DOHH2 (cell line): ENCODE data around the gene BCAS1.

Experiments used
- H3F3A ChIP-seq: fragments of 200-600 bp; sonication (generic), shearing (Covaris generic); 2 replicates; pipeline ENCODE4 v1.6.0; 2016; ENCODE audit warnings: antibody characterized with exemption, mild to moderate bottlenecking; ENCODE audit not compliant: control insufficient read depth, insufficient read depth
- H3K27ac ChIP-seq: fragments of 200-600 bp; sonication (generic); 2 replicates; pipeline ENCODE4 v1.5.1; 2014; ENCODE audit warnings: low read depth, mild to moderate bottlenecking, low read length, moderate library complexity
- H3K27me3 ChIP-seq: fragments of 200-600 bp; sonication (generic); 2 replicates; pipeline ENCODE4 v1.6.1; 2014; ENCODE audit warnings: mild to moderate bottlenecking, low read length, mixed read lengths; ENCODE audit not compliant: control insufficient read depth
- H3K36me3 ChIP-seq: fragments of 200-600 bp; sonication (generic); 2 replicates; pipeline ENCODE4 v1.6.1; 2014; ENCODE audit warnings: mild to moderate bottlenecking, low read length, moderate library complexity, mixed read lengths; ENCODE audit not compliant: control insufficient read depth
- H3K4me1 ChIP-seq: fragments of 200-600 bp; sonication (generic); 2 replicates; pipeline ENCODE4 v1.6.1; 2014; ENCODE audit warnings: mild to moderate bottlenecking, low read length, mixed read lengths; ENCODE audit not compliant: control insufficient read depth
- H3K4me2 ChIP-seq: fragments of 200-600 bp; sonication (generic); 2 replicates; pipeline ENCODE4 v1.6.0; 2014; ENCODE audit warnings: mild to moderate bottlenecking, low read length, moderate library complexity
- H3K4me3 ChIP-seq: fragments of 200-600 bp; sonication (generic); 2 replicates; pipeline ENCODE4 v1.5.1; 2014; ENCODE audit warnings: mild to moderate bottlenecking, low read length, mixed read lengths
- H3K79me2 ChIP-seq: fragments of 200-600 bp; sonication (generic); 2 replicates; pipeline ENCODE4 v1.6.1; 2014; ENCODE audit warnings: mild to moderate bottlenecking, low read length, mixed read lengths; ENCODE audit not compliant: control insufficient read depth
- H3K9me2 ChIP-seq: fragments of 200-600 bp; sonication (generic); replicated peaks from 2 replicates; pipeline ENCODE4 v1.6.1; 2014; ENCODE audit warnings: mild to moderate bottlenecking, low read length, mixed read lengths; ENCODE audit not compliant: control insufficient read depth
- H3K9me3 ChIP-seq: fragments of 200-600 bp; sonication (generic); 2 replicates; pipeline ENCODE4 v1.6.1; 2014; ENCODE audit warnings: antibody characterized with exemption, low read length, mixed read lengths; ENCODE audit not compliant: control insufficient read depth, insufficient read depth
- H4K20me1 ChIP-seq: fragments of 200-600 bp; sonication (generic); 2 replicates; pipeline ENCODE4 v1.6.0; 2014; ENCODE audit warnings: low read depth, mild to moderate bottlenecking, antibody characterized with exemption, low read length, moderate library complexity; ENCODE audit not compliant: control insufficient read depth, insufficient read depth
- CTCF ChIP-seq: fragments of 200-600 bp; sonication (generic); IDR thresholded peaks from one replicate; pipeline ENCODE4 v1.5.1; 2014; ENCODE audit warnings: antibody characterized with exemption, mild to moderate bottlenecking, low read depth, low read length; ENCODE audit not compliant: poor library complexity, severe bottlenecking
- EZH2phosphoT487 ChIP-seq: fragments of 200-600 bp; sonication (generic); IDR thresholded peaks from 2 replicates; pipeline ENCODE4 v1.6.1; 2017; ENCODE audit warnings: borderline replicate concordance, mild to moderate bottlenecking, antibody characterized with exemption, low read length, moderate library complexity, mixed read lengths

Gene BCAS1

GRCh38 chr20:54110457-54110856 is 40.1 kb upstream of the BCAS1 start:
- no peaks in the 10 kb centered on the region for H3F3A ChIP-seq
- peaks cover 6% of the 10 kb centered on the region; the same call in 1 of the 2 replicates for H3K27me3 ChIP-seq
- no peaks in the 10 kb centered on the region for H3K4me1 ChIP-seq
- TF ChIP-seq EZH2phosphoT487, result no peak
- no peak for TF ChIP-seq CTCF
- no peaks in the 10 kb centered on the region for H3K79me2 ChIP-seq
- H3K9me3 ChIP-seq, result no peaks in the 10 kb centered on the region
- no peak overlapping the region for H3K4me3 ChIP-seq
- no peaks in the 10 kb centered on the region for H3K9me2 ChIP-seq
- H3K27ac ChIP-seq, result no peak overlapping the region
- no peak overlapping the region for H3K4me2 ChIP-seq
- H4K20me1 ChIP-seq, result no peaks in the 10 kb centered on the region
- H3K36me3 ChIP-seq, result no peaks in the 10 kb centered on the region

- Histone ChIP-seq H3K27ac (no peak overlapping the region), H3K36me3 (no peaks in the 10 kb centered on the region), H3K4me1 (no peaks in the 10 kb centered on the region), H3K27me3 (peaks cover 10% of the 10 kb centered on the region; the same call in 1 of the 2 replicates), H3F3A (no peaks in the 10 kb centered on the region), H3K9me2 (no peaks in the 10 kb centered on the region), H3K9me3 (no peaks in the 10 kb centered on the region), H3K4me2 (no peak overlapping the region), H4K20me1 (no peaks in the 10 kb centered on the region), H3K4me3 (no peak overlapping the region), H3K79me2 (no peaks in the 10 kb centered on the region)
- no peak for TF ChIP-seq EZH2phosphoT487
- TF ChIP-seq CTCF, result no peak
Observed at GRCh38 chr20:54110041-54110440, 39.6 kb upstream of the BCAS1 start.

GRCh38 chr20:54108817-54109216 is 38.4 kb upstream of the BCAS1 start:
- Histone ChIP-seq H3F3A (no peaks in the 10 kb centered on the region), H3K9me3 (no peaks in the 10 kb centered on the region), H3K9me2 (no peaks in the 10 kb centered on the region), H3K4me3 (no peak overlapping the region), H3K4me1 (no peaks in the 10 kb centered on the region), H3K27me3 (peaks cover 17% of the 10 kb centered on the region), H3K27ac (no peak overlapping the region), H3K36me3 (no peaks in the 10 kb centered on the region), H3K4me2 (no peak overlapping the region), H3K79me2 (no peaks in the 10 kb centered on the region), H4K20me1 (no peaks in the 10 kb centered on the region)
- TF ChIP-seq EZH2phosphoT487, result no peak
- no peak for TF ChIP-seq CTCF

- Histone ChIP-seq H3K4me1 (no peaks in the 10 kb centered on the region), H3K36me3 (no peaks in the 10 kb centered on the region)
Observed at GRCh38 chr20:54108326-54108642, 37.9 kb upstream of the BCAS1 start.

More at GRCh38 chr20:54108326-54108642, 37.9 kb upstream of the BCAS1 start:
- H3K4me3 ChIP-seq, result no peak overlapping the region
- no peaks in the 10 kb centered on the region for H3K9me3 ChIP-seq
- no peaks in the 10 kb centered on the region for H4K20me1 ChIP-seq
- H3K4me2 ChIP-seq, result no peak overlapping the region
- H3F3A ChIP-seq, result no peaks in the 10 kb centered on the region
- no peak overlapping the region for H3K27ac ChIP-seq
- TF ChIP-seq EZH2phosphoT487 (no peak), CTCF (no peak)
- peaks cover 17% of the 10 kb centered on the region for H3K27me3 ChIP-seq
- H3K9me2 ChIP-seq, result no peaks in the 10 kb centered on the region
- H3K79me2 ChIP-seq, result no peaks in the 10 kb centered on the region
